ENCODE data around the gene ABTB2. TPM values are rescaled to one million over a fixed set of nuclear protein-coding genes. Genes with fewer than 3 reads are reported as not detected.

The ABTB2 gene
- total RNA-seq, 1 experiment from 2014 or later: 5.5 TPM

DNA sequence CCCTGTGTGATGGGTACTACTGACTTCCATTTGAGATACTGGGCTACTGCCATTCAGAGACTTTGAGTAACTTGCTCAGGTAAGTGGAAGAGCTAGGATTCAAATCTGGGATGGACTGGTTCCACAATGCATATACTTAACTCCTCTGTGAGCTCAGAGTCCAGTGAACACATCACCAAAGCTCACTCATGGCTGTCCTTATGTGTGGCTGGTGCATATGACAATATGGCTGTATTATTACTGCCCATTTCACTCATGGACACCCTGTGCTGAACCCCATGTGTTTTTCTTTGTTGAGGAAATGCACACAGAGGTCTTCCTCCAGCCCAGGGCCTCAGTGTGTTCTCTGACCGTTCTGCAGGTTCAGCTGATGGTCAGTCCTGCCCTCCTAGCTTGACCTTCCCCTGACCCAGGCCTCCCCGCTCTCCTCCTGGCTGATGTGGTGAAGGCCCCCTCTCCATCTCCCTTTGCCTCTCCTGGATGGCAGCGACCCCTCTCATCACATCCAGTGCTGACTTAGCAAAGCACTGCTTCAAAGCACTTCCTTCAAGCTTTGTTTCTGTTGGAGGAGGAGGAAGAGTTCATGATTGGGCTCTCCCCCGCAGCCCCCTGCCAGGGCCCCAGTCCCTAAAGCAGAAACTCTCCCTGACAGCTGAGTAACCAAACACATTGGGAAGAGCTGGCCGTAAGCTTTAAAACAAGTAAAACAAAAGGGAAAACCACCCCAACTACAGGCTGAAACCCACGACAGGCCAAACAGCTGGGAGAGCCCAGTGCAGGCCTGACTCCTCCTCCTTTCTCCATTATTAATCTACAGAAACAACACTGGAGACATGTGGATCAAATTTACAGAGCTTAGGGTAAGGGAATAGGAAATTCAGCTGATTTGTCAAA, 151.2 kb downstream of the ABTB2 start:
- no peak overlapping the region for H2BK120ac ChIP-seq (ENCODE audit: low read depth, low read length, poor library complexity, severe bottlenecking)
- H3K4me1 ChIP-seq (ENCODE audit: insufficient read depth, low read length): peaks cover 10% of the 10 kb centered on the region; the same call in 1 of the 2 replicates
- no peak overlapping the region for H3K23ac ChIP-seq (ENCODE audit: insufficient read length, low read depth, low read length)
- H2BK5ac ChIP-seq (ENCODE audit: insufficient read length, low read length): no peak overlapping the region
- no peaks in the 10 kb centered on the region for H3K27me3 ChIP-seq (ENCODE audit: insufficient read depth, low read length)
- no peaks in the 10 kb centered on the region for H3K23me2 ChIP-seq (ENCODE audit: insufficient read length, low read depth, low read length, poor library complexity, severe bottlenecking)
- H3K4ac ChIP-seq (ENCODE audit: low read depth, low read length): no peak overlapping the region
- H4K5ac ChIP-seq (ENCODE audit: insufficient read length, low read depth, low read length): no peak overlapping the region
- H4K20me1 ChIP-seq (ENCODE audit: control insufficient read depth, insufficient read depth, insufficient read length): no peaks in the 10 kb centered on the region
- no peak overlapping the region for H4K91ac ChIP-seq (ENCODE audit: insufficient read length, low read depth, low read length)
- no peaks in the 10 kb centered on the region for H3K79me1 ChIP-seq (ENCODE audit: insufficient read depth, low read depth, low read length, poor library complexity, severe bottlenecking)
- no peaks in the 10 kb centered on the region for H3K9me3 ChIP-seq (ENCODE audit: control insufficient read depth, low read depth, low read length)
- H4K8ac ChIP-seq (replicated peaks; ENCODE audit: insufficient read length, low read depth, low read length): no peak overlapping the region
- H3K79me2 ChIP-seq (ENCODE audit: insufficient read depth, low read length): no peaks in the 10 kb centered on the region
- no peak overlapping the region for H2BK15ac ChIP-seq (ENCODE audit: low read depth, low read length)
- peaks cover 45 to 58% of the 10 kb centered on the region in 2 experiments for H3K4me1 Mint-ChIP-seq
- H3K27me3 Mint-ChIP-seq (ENCODE audit: low read depth): no peaks in the 10 kb centered on the region; the same call in 1 of the 2 replicates
- peak overlapping the region in 2 of 3 experiments; percentile 8 to 42; a peak in 2 of 7 replicates for H3K27ac Mint-ChIP-seq
- H3K14ac ChIP-seq (ENCODE audit: insufficient read depth, low read length): peak overlapping the region; percentile 2; the same call in 1 of the 2 replicates
- H3K9me3 Mint-ChIP-seq: no peaks in the 10 kb centered on the region
- WGBS (ENCODE audit: extremely low coverage, insufficient read length, low lambda C conversion rate): no CpG with 5 or more reads among the region's 6 CpGs
- no peak overlapping the region for H3K4me3 Mint-ChIP-seq
- DNase-seq: no peak
- no peaks in the 10 kb centered on the region; a peak in 3 of 7 replicates for H3K36me3 Mint-ChIP-seq (ENCODE audit: insufficient read depth in 1 of 3, low read depth in 3 of 3)
- no peak overlapping the region for H3K4me2 ChIP-seq (ENCODE audit: insufficient read depth, insufficient read length, low read length)
- H2AK5ac ChIP-seq (ENCODE audit: insufficient read length, low read length): no peak overlapping the region
- H3K9ac ChIP-seq (ENCODE audit: extremely low read depth, insufficient read length, low read length): no peak overlapping the region
- no peak overlapping the region for H3K56ac ChIP-seq (ENCODE audit: insufficient read length, low read depth, low read length)
- H3T11ph ChIP-seq (ENCODE audit: low read length): no peak overlapping the region
- H2BK20ac ChIP-seq (ENCODE audit: low read depth, low read length, poor library complexity, severe bottlenecking): no peak overlapping the region
- TF ChIP-seq CTCF (conservative IDR thresholded peaks at IDR 0.05): no peak
- H3K18ac ChIP-seq (ENCODE audit: insufficient read length, low read depth, low read length): peak overlapping the region; percentile 54
- no peak overlapping the region for H2AFZ ChIP-seq (ENCODE audit: low read length)
- H2BK12ac ChIP-seq (ENCODE audit: insufficient read length, low read depth, low read length): no peak overlapping the region
- H3K27ac ChIP-seq (ENCODE audit: insufficient read length, low read depth, low read length): no peak overlapping the region
